HepG2 (cell line): Measurements from ENCODE around the gene SGPL1. TPM values are rescaled to one million over a fixed set of nuclear protein-coding genes. Genes with fewer than 3 reads are reported as not detected.

Experiments
- ATAC-seq: fragments of 200-7000 bp; cut with Tn5 transposase; 3 replicates; pipeline ENCODE4 v1.9.1; 2020; ENCODE audit warnings: mild to moderate bottlenecking, moderate library complexity
- BruUV-seq: library from RNA; stranded (reverse); fragments of 400-500 nt; replicated peaks from 2 replicates; lab custom pipeline; 2021; lab: Mats Ljungman, UMichigan
- CTCF ChIA-PET: fragments of 300-600 bp; formaldehyde crosslinking; extraction: SDS; loops from one replicate; lab custom pipeline; 2021; ENCODE audit warnings: low total read pairs, inconsistent platforms, low intra/inter-chr PET ratio; lab: Yijun Ruan, JAX
- POLR2A ChIA-PET: fragments of 350-600 bp; sonication (Branson Sonifier 250); formaldehyde crosslinking; loops from one replicate; lab custom pipeline; 2020; ENCODE audit warnings: antibody characterized with exemption, inconsistent platforms; lab: Yijun Ruan, JAX
- DNase-seq: peaks from one replicate; pipeline ENCODE4 v3.0.0-alpha.2; 2015; ENCODE audit warnings: low spot score
- FAIRE-seq: peaks from 3 replicates; lab custom pipeline; 2011; peaks lifted over from hg19 to GRCh38; lab: Jason Lieb, UNC
- H2AFZ ChIP-seq: one replicate; pipeline ENCODE4 v1.6.1; 2011; ENCODE audit warnings: low read length, inconsistent platforms
- H3K27ac ChIP-seq: fragments of 300-600 bp; 3 replicates; pipeline ENCODE4 v1.8.0; 2011; ENCODE audit warnings: mixed run types, mild to moderate bottlenecking, mixed read lengths, low read length, inconsistent platforms; ENCODE audit not compliant: insufficient read depth; ENCODE audit errors: extremely low read length
- H3K27me3 ChIP-seq, 2 experiments: fragments of 200-600 bp in 1 of 2; 2 replicates in 1 of 2; 3 replicates in 1 of 2; pipeline versions ENCODE4 v1.6.0 to v1.8.0; 2011; ENCODE audit warnings: low read length in 2 of 2, mild to moderate bottlenecking in 2 of 2, moderate library complexity in 2 of 2, inconsistent platforms in 1 of 2; ENCODE audit not compliant: insufficient read depth in 2 of 2, control insufficient read depth in 1 of 2
- H3K36me3 ChIP-seq, 2 experiments: fragments of 200-600 bp in 1 of 2; replicated peaks in 1 of 2; 2 replicates in 1 of 2; 3 replicates in 1 of 2; pipeline versions ENCODE4 v1.5.1 to v1.8.0; 2011; ENCODE audit warnings: low read length in 2 of 2, inconsistent platforms in 1 of 2; ENCODE audit not compliant: insufficient read depth in 2 of 2, control insufficient read depth in 1 of 2
- H3K4me1 ChIP-seq: 2 replicates; pipeline ENCODE4 v1.5.1; 2012; ENCODE audit warnings: low read length, inconsistent platforms; ENCODE audit not compliant: insufficient read depth
- H3K4me2 ChIP-seq: 2 replicates; pipeline ENCODE4 v1.6.0; 2011; ENCODE audit warnings: low read depth, low read length, inconsistent platforms
- H3K4me3 ChIP-seq, 3 experiments: fragments of 200-600 bp in 1 of 3; sonication (generic), shearing (Covaris generic) in 1 of 3; replicated peaks in 1 of 3; 2 replicates each; pipeline ENCODE4 v1.5.1; 2011 to 2016; ENCODE audit warnings: low read length in 3 of 3, inconsistent platforms in 2 of 3, low read depth in 2 of 3, mild to moderate bottlenecking in 2 of 3, control low read depth in 1 of 3, mixed read lengths in 1 of 3; ENCODE audit not compliant: insufficient read depth in 1 of 3
- H3K79me2 ChIP-seq: one replicate; pipeline ENCODE4 v1.6.1; 2011; ENCODE audit warnings: low read length, inconsistent platforms; ENCODE audit not compliant: insufficient read depth
- H3K9ac ChIP-seq: 2 replicates; pipeline ENCODE4 v1.6.0; 2011; ENCODE audit warnings: mild to moderate bottlenecking, low read depth, low read length, inconsistent platforms; ENCODE audit not compliant: insufficient read depth
- H3K9me3 ChIP-seq: 2 replicates; pipeline ENCODE4 v1.5.1; 2012; ENCODE audit warnings: mild to moderate bottlenecking, low read length
- H4K20me1 ChIP-seq: 2 replicates; pipeline ENCODE4 v1.6.0; 2011; ENCODE audit warnings: inconsistent platforms, mild to moderate bottlenecking, low read length, moderate library complexity; ENCODE audit not compliant: insufficient read depth
- FOXP1 ChIP-seq, 2 experiments: fragments of 450-650 bp in 1 of 2; IDR thresholded peaks; 2 replicates each; pipeline ENCODE4 v1.6.1; 2017 to 2018; ENCODE audit warnings: antibody characterized with exemption in 1 of 2
- NFIB ChIP-seq: sonication (generic); formaldehyde crosslinking; IDR thresholded peaks from 2 replicates; pipeline ENCODE4 v1.9.0; 2021; ENCODE audit warnings: missing genetic modification reagents, mild to moderate bottlenecking, borderline replicate concordance
- NFYB ChIP-seq: sonication (generic); formaldehyde crosslinking; IDR thresholded peaks from 2 replicates; pipeline ENCODE4 v1.4.0; 2020; ENCODE audit warnings: missing genetic modification reagents
- RORA ChIP-seq: sonication (generic); formaldehyde crosslinking; IDR thresholded peaks from 2 replicates; pipeline ENCODE4 v1.5.0; 2020; ENCODE audit warnings: mild to moderate bottlenecking, missing genetic modification reagents, moderate library complexity
- ZNF367 ChIP-seq: sonication (generic); formaldehyde crosslinking; IDR thresholded peaks from 2 replicates; pipeline ENCODE4 v1.4.0; 2020; ENCODE audit warnings: missing genetic modification reagents, borderline replicate concordance
- ZNF678 ChIP-seq: sonication (generic); formaldehyde crosslinking; IDR thresholded peaks from 2 replicates; pipeline ENCODE4 v1.4.0; 2020; ENCODE audit warnings: mild to moderate bottlenecking, missing genetic modification reagents
- WGBS: methylation state at CpG from one replicate; pipeline ENCODE4 v1.1.6; 2017; ENCODE audit warnings: low lambda C conversion rate; 5-methylcytosine and 5-hydroxymethylcytosine counted together
- in situ Hi-C: cut with HindIII; loops from 2 replicates; pipeline ENCODE4 v1.10.0; 2017; ENCODE audit warnings: low pct_unique_long_range_greater_than_20kb; ENCODE audit not compliant: extremely low pct_ligation_motif_present
- intact Hi-C: fragments of 100-400 bp; cut with micrococcal nuclease; formaldehyde crosslinking; loops from one replicate; pipeline ENCODE4 v1.10.0; 2022; ENCODE audit not compliant: unreplicated experiment
- polyA plus RNA-seq, 8 experiments: library from polyadenylated mRNA; depleted of rRNA in 3 of 8; stranded (reverse) in 7 of 8; unstranded in 1 of 8; fragments of >200 nt; fragmentation: Illumina TruSeq in 4 of 8; extraction: Trizol in 4 of 8; gene quantifications; 2 replicates each; pipeline versions ENCODE4 v1.2.1 to v1.2.3, GENCODE V29; 2011 to 2016; ENCODE audit warnings: low read depth in 4 of 8, missing spikeins in 1 of 8, mixed read lengths in 1 of 8; ENCODE audit not compliant: insufficient read depth in 1 of 8
- total RNA-seq, 5 experiments: library from RNA; depleted of rRNA; stranded (reverse); fragments of >200 nt; fragmentation: Illumina TruSeq; extraction: Trizol; gene quantifications; 2 replicates each; pipeline ENCODE4 v1.2.3, GENCODE V29; 2016; ENCODE audit warnings: low read depth in 1 of 5
- TF ChIP-seq, protein P1 (sequence below): sonication (generic); formaldehyde crosslinking; IDR thresholded peaks from 2 replicates; pipeline ENCODE4 v1.5.0; 2020; ENCODE audit warnings: mild to moderate bottlenecking, missing genetic modification reagents, borderline replicate concordance
- TF ChIP-seq, protein P2 (sequence below), 2 experiments: sonication (generic) in 1 of 2; formaldehyde crosslinking in 1 of 2; IDR thresholded peaks; 2 replicates each; pipeline versions ENCODE4 v1.4.0 to v1.6.1; 2018 to 2020; ENCODE audit warnings: missing genetic modification reagents in 2 of 2, borderline replicate concordance in 1 of 2, low read depth in 1 of 2, mild to moderate bottlenecking in 1 of 2, missing biosample characterization in 1 of 2

Gene SGPL1
- total and polyA plus RNA-seq, 2 of the 13 experiments (the other 11 are each of a cell fraction or from before 2014, with no cell fraction given): 17.6 to 25.0 TPM

DNA sequence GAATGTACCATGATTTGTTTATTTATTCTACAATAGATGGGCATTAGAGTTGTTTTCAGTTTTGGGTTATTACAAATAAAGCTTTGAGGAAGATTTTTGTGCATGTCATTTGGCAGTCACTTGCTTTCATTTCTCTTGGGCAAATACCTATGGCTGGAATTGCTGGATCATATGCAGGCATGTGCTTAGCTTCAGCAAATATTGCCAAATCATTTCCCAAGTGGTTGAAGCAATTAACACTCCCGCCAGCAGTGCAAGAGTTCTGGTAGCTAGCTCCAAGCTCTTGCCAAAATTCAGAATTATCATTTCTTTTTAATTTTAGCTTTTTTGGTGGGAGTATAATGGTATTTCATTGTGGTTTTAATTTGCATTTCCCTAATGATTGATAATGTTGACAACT lies 105.5 kb downstream of the SGPL1 start:
- in situ Hi-C loops: no loop called here
- H3K79me2 ChIP-seq: no peaks in the 10 kb centered on the region
- CTCF ChIA-PET: no interaction called here

More for the DNA sequence above, 105.5 kb downstream of the SGPL1 start:
- no peak overlapping the region for H3K9ac ChIP-seq
- ATAC-seq (no peak), FAIRE-seq (no peak), DNase-seq (no peak)
- H3K9me3 ChIP-seq: no peaks in the 10 kb centered on the region
- H4K20me1 ChIP-seq: no peaks in the 10 kb centered on the region
- TF ChIP-seq, protein P1, sequence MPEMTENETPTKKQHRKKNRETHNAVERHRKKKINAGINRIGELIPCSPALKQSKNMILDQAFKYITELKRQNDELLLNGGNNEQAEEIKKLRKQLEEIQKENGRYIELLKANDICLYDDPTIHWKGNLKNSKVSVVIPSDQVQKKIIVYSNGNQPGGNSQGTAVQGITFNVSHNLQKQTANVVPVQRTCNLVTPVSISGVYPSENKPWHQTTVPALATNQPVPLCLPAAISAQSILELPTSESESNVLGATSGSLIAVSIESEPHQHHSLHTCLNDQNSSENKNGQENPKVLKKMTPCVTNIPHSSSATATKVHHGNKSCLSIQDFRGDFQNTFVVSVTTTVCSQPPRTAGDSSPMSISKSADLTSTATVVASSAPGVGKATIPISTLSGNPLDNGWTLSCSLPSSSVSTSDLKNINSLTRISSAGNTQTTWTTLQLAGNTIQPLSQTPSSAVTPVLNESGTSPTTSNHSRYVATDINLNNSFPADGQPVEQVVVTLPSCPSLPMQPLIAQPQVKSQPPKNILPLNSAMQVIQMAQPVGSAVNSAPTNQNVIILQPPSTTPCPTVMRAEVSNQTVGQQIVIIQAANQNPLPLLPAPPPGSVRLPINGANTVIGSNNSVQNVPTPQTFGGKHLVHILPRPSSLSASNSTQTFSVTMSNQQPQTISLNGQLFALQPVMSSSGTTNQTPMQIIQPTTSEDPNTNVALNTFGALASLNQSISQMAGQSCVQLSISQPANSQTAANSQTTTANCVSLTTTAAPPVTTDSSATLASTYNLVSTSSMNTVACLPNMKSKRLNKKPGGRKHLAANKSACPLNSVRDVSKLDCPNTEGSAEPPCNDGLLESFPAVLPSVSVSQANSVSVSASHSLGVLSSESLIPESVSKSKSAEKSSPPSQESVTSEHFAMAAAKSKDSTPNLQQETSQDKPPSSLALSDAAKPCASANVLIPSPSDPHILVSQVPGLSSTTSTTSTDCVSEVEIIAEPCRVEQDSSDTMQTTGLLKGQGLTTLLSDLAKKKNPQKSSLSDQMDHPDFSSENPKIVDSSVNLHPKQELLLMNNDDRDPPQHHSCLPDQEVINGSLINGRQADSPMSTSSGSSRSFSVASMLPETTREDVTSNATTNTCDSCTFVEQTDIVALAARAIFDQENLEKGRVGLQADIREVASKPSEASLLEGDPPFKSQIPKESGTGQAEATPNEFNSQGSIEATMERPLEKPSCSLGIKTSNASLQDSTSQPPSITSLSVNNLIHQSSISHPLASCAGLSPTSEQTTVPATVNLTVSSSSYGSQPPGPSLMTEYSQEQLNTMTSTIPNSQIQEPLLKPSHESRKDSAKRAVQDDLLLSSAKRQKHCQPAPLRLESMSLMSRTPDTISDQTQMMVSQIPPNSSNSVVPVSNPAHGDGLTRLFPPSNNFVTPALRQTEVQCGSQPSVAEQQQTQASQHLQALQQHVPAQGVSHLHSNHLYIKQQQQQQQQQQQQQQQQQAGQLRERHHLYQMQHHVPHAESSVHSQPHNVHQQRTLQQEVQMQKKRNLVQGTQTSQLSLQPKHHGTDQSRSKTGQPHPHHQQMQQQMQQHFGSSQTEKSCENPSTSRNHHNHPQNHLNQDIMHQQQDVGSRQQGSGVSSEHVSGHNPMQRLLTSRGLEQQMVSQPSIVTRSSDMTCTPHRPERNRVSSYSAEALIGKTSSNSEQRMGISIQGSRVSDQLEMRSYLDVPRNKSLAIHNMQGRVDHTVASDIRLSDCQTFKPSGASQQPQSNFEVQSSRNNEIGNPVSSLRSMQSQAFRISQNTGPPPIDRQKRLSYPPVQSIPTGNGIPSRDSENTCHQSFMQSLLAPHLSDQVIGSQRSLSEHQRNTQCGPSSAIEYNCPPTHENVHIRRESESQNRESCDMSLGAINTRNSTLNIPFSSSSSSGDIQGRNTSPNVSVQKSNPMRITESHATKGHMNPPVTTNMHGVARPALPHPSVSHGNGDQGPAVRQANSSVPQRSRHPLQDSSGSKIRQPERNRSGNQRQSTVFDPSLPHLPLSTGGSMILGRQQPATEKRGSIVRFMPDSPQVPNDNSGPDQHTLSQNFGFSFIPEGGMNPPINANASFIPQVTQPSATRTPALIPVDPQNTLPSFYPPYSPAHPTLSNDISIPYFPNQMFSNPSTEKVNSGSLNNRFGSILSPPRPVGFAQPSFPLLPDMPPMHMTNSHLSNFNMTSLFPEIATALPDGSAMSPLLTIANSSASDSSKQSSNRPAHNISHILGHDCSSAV (CRISPR knock-in tag): no peak
- TF ChIP-seq, protein P2, sequence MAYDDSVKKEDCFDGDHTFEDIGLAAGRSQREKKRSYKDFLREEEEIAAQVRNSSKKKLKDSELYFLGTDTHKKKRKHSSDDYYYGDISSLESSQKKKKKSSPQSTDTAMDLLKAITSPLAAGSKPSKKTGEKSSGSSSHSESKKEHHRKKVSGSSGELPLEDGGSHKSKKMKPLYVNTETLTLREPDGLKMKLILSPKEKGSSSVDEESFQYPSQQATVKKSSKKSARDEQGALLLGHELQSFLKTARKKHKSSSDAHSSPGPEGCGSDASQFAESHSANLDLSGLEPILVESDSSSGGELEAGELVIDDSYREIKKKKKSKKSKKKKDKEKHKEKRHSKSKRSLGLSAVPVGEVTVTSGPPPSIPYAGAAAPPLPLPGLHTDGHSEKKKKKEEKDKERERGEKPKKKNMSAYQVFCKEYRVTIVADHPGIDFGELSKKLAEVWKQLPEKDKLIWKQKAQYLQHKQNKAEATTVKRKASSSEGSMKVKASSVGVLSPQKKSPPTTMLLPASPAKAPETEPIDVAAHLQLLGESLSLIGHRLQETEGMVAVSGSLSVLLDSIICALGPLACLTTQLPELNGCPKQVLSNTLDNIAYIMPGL (CRISPR knock-in tag; IDR thresholded peaks at IDR 0.05; ENCODE audit: borderline replicate concordance in 1 of 2, low read depth in 1 of 2): no peak
- TF ChIP-seq FOXP1 (IDR thresholded peaks at IDR 0.05): no peak
- TF ChIP-seq FOXP1 (CRISPR knock-in tag; IDR thresholded peaks at IDR 0.05): no peak
- TF ChIP-seq ZNF367 (CRISPR knock-in tag): no peak
- TF ChIP-seq ZNF678: no peak
- TF ChIP-seq NFIB: no peak
- no peak for TF ChIP-seq RORA (CRISPR knock-in tag)
- no peak for TF ChIP-seq NFYB (CRISPR knock-in tag)
- no peak overlapping the region for H3K27ac ChIP-seq
- 14% methylated on average over 1 of the region's 1 CpG for WGBS
- H3K4me1 ChIP-seq: no peaks in the 10 kb centered on the region
- BruUV-seq: no TSS peak
- H3K4me3 ChIP-seq: no peak overlapping the region
- no peaks in the 10 kb centered on the region for H3K36me3 ChIP-seq
- H3K4me2 ChIP-seq: no peak overlapping the region
- no peak overlapping the region for H2AFZ ChIP-seq
- peaks cover 9 to 59% of the 10 kb centered on the region in 2 experiments for H3K27me3 ChIP-seq
- POLR2A ChIA-PET: no interaction called here
- intact Hi-C loops: loop anchor here (10.0 kb wide), 1 partner anchor 294 kb away; the partner anchor contains the start of gene UNC5B
